Astrocyte of the spinal cord (primary cell): ENCODE measurements around the gene IZUMO2.

Experiments used
- DNase-seq: peaks from one replicate; pipeline ENCODE4 v3.0.0; 2011; ENCODE audit warnings: low read depth, low spot score
- H3K4me3 ChIP-seq: 2 replicates; pipeline ENCODE4 v1.5.1; 2011; ENCODE audit warnings: low read depth, mild to moderate bottlenecking, low read length, moderate library complexity
- in situ Hi-C: cut with HindIII; loops from 2 replicates; pipeline ENCODE4 v1.10.0; 2017; ENCODE audit warnings: low sequenced_read_pairs
- TF ChIP-seq, protein P1 (sequence below): IDR thresholded peaks from 2 replicates; pipeline ENCODE4 v1.5.1; 2012; ENCODE audit warnings: low read depth, mild to moderate bottlenecking, low read length, inconsistent platforms

IZUMO2 gene

DNA sequence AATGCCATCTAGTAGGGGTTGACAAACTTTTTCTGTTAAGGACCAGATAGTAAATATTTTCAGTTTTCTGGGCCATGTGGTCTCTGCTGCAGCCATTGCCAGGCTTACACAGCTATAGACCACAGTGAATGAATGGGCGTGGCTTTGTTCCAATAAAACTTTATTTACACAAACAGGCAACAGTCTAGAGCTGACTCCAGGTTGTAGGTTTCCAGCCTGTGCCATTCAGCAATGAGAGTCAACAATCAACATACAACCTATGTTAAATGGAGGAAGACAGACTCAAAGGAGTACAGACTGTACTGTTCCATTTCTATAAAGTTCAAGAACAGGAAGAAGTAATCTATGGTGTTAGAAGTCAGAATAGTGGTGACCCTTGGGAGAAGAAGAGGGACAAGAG, 15.2 kb upstream of the IZUMO2 start:
- DNase-seq, result no peak
- TF ChIP-seq, protein P1, sequence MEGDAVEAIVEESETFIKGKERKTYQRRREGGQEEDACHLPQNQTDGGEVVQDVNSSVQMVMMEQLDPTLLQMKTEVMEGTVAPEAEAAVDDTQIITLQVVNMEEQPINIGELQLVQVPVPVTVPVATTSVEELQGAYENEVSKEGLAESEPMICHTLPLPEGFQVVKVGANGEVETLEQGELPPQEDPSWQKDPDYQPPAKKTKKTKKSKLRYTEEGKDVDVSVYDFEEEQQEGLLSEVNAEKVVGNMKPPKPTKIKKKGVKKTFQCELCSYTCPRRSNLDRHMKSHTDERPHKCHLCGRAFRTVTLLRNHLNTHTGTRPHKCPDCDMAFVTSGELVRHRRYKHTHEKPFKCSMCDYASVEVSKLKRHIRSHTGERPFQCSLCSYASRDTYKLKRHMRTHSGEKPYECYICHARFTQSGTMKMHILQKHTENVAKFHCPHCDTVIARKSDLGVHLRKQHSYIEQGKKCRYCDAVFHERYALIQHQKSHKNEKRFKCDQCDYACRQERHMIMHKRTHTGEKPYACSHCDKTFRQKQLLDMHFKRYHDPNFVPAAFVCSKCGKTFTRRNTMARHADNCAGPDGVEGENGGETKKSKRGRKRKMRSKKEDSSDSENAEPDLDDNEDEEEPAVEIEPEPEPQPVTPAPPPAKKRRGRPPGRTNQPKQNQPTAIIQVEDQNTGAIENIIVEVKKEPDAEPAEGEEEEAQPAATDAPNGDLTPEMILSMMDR, result no peak
- in situ Hi-C loops, result no loop called here
- no peak overlapping the region for H3K4me3 ChIP-seq

DNA sequence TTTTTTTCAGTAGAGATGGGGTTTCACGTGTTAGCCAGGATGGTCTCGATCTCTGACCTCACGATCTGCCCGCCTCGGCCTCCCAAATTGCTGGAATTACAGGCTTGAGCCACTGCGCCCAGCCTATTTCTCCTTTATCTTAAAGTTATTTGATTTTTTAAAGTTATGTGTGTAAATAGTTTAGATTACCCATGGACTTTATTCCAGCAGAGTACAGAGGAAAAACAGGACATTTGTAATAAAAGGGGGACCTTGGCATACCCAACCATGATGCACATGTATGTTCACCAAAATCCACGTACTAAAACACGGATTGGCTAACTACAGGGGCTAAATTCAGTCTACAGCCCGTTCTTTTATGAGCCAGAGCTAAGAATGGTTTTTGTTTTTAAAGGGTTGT, 13.7 kb upstream of the IZUMO2 start:
- DNase-seq, result no peak
- in situ Hi-C loops, result no loop called here

DNA sequence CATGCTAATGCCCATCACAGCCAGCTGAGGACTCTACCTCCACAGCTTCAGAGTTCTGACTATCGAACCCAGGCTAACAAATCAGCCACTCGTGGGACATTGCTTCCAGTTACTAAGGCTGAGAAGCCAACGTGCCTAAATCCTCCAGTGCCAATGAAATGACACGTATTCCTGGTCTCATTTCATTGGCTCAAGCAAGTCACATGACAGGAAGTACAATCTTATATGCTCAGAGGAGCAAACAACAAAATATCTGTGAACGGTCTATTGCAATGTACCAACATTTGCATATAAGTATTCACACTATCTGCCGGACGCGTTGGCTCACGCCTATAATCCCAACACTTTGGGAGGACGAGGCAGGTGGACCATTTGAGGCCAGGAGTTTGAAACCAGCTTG, 12.8 kb upstream of the IZUMO2 start:
- H3K4me3 ChIP-seq, result no peak overlapping the region
- TF ChIP-seq, protein P1, result no peak
- DNase-seq, result no peak
- in situ Hi-C loops, result no loop called here

More for the DNA sequence above, 13.7 kb upstream of the IZUMO2 start:
- no peak overlapping the region for H3K4me3 ChIP-seq
- TF ChIP-seq, protein P1, result no peak

DNA sequence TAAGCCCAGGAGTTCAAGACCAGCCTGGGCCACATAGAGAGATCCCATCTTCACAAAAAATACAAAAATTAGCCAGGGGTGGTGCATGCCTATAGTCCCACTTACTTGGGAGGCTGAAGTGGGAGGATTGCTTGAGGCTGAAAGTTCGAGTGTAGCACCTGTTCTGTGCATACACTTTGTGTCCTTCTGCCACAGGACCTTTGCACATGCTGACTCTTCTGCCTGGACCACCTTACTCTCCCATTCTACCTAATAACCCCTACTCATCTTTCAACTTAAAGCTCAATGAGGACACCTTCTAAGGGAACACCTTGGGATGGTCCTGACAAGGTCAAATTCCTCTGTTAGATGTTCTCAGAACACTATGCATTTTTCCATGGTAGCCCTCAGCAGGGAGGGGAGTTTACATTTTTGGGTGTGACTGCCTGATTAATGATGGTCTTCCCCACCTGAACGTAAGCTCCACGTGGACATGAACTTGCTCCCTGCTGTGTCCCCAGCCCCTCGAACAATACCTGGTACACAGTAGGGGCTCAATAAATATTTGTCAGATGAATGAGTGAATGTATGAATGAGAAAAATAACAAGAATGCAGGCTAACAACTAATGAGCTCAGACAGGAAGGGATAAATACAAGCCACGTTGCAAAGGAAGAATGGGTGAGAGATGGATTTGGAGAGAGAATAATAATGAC, 11.2 kb upstream of the IZUMO2 start:
- DNase-seq, result no peak
- no peak overlapping the region for H3K4me3 ChIP-seq
- TF ChIP-seq, protein P1, result no peak
- in situ Hi-C loops, result no loop called here

DNA sequence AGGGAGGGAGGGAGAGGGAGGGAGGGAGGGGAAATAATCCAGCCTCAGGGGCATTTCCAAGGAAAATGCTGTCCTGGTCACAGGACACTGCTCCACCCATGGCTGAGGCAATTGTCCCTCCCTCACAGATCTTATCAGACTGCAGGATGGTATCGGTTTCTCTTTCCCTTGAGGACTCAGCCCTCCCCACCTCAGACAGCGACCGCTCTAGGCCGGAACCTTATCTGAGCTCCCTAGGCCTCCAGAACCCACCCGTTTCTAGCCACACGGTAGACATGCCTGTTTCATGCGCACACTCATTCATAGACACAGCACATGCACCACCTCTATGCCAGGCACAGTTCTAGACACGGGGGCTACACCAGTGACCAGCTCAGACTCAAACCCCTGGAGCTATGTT, 10.0 kb upstream of the IZUMO2 start:
- in situ Hi-C loops, result no loop called here
- no peak overlapping the region for H3K4me3 ChIP-seq
- TF ChIP-seq, protein P1, result no peak
- no peak for DNase-seq

DNA sequence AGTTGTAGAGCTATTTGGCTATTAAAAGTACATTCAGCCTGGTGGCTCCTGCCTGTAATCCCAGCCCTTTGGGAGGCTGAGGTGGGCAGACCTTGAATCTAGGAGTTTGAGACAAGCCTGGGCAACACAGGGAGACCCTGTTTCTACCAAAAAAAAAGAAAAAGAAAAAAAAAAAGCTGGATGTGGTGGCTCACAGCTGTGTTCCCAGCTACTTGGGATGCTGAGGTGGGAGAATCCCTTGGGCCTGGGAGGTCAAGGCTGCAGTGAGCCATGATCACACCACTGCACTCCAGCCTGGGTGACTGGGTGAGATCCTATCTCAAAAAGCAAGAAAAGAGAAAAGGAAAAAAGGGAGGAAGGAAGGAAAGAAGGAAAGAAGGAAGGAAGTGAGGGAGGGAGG, 9.6 kb upstream of the IZUMO2 start:
- TF ChIP-seq, protein P1, result no peak
- in situ Hi-C loops, result no loop called here
- no peak for DNase-seq

More for the DNA sequence above, 9.6 kb upstream of the IZUMO2 start:
- H3K4me3 ChIP-seq, result no peak overlapping the region
